Stimulated activated CD8-positive, alpha-beta memory T cell treated with anti-CD3 and anti-CD28 coated beads, Interleukin-15, amount 100 ng/mL, for 1 hour (primary cell): ENCODE measurements around the gene ARHGEF10L.
A peak's percentile ranks its signal among the peaks of the same experiment; 100 is the strongest.

Source experiments
- DNase-seq: peaks from one replicate; pipeline ENCODE4 v3.0.0-alpha.2; 2020; ENCODE audit warnings: low read depth

Gene ARHGEF10L

GRCh38 chr1:17632106-17632505 lies 92.6 kb downstream of the ARHGEF10L start:
- DNase-seq = no peak

DNA sequence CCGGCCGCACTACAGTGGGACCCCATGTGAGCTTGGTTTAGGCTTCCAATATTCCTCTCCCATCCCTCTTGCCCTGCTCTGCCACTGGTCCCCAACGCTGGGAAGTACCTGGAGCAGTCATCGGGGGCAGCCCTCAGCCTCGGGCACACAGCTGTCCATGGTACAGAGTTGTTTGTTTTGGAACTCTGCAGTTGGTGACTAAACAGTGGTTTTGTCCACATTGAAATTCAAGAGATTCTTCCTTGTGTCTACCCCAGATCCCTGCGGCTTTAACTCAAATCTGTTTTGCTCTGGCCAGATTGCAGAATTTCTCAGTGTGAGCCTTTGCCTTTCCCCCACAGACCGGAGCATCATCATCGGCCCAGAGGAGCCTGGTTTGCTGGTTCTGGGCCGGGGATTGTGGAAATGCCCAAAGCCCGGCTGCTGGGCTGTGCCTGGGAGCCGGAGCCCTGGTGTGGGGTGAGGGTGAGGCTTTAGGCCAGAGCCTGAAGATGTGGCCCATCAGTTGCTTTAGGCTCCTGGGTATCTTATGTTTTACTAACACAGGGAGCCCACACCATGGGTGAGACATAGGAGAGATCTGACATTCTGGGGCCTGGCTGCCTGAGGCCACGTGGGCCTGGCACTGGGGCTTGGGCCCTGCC lies 93.2 kb downstream of the ARHGEF10L start:
- no peak for DNase-seq

DNA sequence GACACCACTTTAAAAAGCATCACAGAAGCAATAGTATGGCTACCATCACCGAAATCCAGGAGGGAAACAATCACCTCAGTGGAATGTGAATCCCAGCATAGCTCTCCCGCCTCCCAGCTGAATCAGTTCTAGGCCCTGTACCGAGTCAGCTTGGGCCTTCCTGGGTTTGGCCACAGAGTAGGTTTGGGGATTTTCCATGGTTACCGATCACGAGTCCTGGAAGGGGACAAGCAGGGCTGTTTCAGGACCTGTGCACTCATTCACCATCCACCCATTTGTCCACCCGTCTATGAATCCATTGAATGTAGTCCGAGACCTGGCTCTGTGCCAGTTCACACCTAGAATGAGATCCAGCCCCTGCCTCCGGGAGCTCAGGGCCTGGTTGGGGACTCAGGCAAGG lies 94.2 kb downstream of the ARHGEF10L start:
- DNase-seq = no peak

DNA sequence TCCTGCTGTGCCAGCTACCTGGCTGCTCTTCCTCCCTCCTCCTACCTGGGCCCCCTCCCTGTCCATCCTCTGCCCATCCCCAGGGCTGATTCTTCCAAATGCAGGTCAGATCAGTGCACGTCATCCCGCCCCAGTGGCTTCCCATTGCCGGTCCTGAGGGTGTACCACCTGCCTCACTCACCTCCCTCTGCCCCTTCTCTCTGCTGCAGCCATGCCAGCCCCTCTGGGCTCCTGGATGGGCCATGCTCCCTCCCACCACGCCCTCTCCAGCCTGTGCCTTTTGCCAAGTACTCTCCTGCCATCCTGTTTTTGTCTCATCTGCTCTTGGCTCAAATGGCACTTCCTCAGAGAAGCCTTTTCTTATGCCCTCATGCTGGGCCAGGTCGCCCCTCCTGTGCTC lies 95.8 kb downstream of the ARHGEF10L start:
- DNase-seq = no peak

DNA sequence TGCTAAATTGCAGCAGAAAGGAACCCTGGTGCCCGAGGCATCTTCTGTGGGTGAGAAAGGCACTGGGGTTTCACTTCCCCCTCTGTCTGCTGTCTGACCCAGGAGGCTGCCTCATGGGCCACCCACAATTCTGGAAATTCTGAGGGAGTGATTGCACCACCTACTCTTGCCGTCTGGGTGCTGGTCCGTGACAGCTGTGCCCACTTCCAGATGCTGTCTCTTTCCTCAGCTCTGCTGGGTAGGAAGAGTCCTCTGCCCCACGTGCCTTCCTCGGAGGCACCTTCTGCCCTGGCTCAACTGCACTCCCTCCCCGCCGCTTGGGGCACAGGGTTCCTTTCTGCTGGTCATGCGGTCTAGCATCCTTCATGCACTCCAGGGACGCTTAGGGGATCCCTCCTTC lies 96.3 kb downstream of the ARHGEF10L start:
- DNase-seq = no peak

DNA sequence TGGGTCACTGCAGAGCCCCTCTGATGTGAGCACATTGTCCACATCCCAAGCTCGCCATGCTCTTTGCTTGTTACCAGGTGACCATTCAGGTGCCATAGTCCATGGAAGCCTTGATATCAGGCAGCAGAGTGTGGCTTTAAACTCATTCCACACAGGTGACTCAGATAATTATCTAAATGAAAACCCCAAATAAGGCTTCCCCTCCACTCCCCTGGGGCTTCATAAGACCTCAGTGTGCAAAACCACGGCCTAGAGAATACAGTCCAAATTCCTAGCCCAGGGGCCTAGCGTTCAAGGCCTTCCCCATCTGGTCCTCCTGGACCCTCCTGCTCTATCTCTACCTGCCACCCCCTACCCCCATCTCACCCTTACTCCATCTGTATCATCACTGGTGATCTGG lies 97.1 kb downstream of the ARHGEF10L start:
- DNase-seq = no peak

- no peak for DNase-seq
Observed at GRCh38 chr1:17637055-17637454, 97.6 kb downstream of the ARHGEF10L start.

DNA sequence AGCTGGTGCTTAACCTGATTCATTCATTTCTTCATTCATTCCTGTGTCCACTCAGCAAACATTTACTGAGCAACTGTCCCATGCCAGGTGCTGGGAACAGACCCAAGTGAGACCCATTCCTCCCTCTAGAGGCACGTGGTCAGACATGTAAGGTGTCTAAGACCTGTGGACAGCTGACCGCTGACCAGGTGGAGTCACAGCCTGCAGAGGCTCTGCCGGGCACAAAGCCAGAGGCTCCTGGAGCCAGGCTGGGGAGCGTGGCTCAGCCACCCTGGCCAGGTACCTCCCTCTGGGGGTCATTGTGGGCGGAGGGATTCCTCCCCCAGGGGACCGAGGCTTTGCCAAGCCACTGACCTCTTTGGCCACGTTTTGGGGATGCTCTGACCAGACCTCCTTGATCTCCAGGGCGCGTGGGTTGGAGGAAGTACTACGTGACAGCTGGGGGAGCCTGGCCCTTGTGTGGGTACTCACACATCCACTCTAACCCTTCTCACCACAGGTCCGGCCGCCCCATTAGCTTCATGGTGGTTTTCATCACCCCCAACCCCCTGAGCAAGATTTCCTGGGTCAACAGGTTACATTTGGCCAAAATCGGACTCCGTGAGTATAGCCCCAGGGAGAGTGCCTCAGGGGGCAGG lies 100.3 kb downstream of the ARHGEF10L start:
- no peak for DNase-seq

- DNase-seq = no peak
Observed at GRCh38 chr1:17640393-17640792, 100.9 kb downstream of the ARHGEF10L start.

DNA sequence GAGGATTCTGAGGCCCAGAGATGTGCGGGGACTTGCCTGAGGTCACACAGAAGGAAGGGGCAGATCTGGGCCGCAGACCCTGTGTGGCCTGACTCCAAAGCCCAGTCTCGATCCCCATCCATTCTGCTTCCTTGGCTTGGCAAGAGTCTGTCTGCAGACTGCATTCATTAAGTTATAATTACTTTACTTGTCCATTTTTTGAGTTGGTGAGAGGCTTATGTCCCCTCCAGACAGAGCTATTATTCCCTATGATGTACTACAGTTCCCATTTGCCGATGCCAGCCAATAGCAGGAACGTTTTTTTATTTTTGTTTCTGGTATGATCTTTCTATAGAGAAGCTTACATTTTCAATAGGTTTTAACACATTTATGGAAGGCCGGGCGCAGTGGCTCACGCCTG lies 101.5 kb downstream of the ARHGEF10L start:
- no peak for DNase-seq

DNA sequence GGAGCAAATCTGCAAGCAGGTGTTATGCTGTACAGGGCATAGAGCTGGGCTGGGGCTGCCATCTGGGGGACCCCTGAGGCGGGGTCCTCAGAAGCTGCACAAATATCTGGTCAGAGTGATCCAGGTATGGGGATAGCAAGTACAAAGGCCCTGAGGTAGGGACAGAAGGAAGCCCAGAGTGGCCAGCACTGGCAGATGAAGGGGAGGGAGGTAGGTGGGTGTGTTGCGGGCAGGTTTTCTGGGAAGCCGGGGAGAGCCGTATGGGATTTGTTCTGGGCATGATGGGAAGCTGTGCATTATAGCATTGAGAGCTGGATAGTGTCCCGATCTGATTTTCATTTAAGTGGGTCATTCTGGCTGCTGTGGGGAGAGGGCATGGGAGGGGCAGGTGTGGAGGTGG lies 102.7 kb downstream of the ARHGEF10L start:
- no peak for DNase-seq

GRCh38 chr1:17642943-17643342 lies 103.4 kb downstream of the ARHGEF10L start:
- no peak for DNase-seq

- DNase-seq = no peak
Observed at GRCh38 chr1:17643861-17644703, 104.6 kb downstream of the ARHGEF10L start.

- DNase-seq = no peak
Observed at GRCh38 chr1:17645068-17645911, 105.8 kb downstream of the ARHGEF10L start.

GRCh38 chr1:17646444-17647280 lies 107.2 kb downstream of the ARHGEF10L start:
- DNase-seq = no peak

GRCh38 chr1:17648457-17649145 lies 109.1 kb downstream of the ARHGEF10L start:
- no peak for DNase-seq

DNA sequence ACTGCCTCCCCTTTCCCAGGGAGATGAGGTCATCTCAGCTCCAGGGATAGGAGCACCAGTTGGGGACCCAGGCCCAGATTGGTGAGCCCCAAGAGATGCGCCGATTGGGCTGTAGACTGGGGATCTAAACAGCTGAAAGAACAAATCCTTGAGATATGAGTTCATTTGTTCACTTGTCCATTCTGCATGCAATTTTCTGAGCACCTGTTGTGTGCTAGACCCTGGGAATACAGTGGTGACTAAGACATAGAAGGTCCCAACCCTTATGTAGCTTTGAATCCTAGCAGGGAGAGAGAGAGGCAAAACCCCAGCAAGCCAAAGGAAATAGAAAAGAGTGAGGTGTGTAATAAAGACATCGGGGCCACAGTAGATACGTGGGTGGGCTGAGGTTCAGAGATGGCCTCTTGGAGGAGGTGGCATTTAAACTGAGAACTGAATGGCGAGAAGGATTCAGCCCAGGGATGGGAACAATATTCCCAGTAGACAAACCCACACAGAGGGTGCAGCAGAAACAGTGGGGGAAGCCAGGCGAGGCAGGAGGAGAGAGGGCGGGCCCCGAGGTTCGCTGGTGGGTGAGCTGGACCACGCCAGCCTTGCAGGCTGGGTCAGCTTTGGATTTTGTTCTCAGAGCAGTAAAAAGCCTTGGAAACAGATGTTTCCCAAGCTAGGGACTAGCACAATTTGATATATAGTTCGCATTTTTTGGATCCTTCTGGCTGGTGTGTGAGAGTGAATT lies 110.0 kb downstream of the ARHGEF10L start:
- DNase-seq = no peak

- no peak for DNase-seq
Observed at GRCh38 chr1:17653276-17653675, 113.8 kb downstream of the ARHGEF10L start.

GRCh38 chr1:17653728-17654351 lies 114.3 kb downstream of the ARHGEF10L start:
- DNase-seq = peak; percentile 4
